ENCODE measurements around the gene TENT4A. TPM values are rescaled to one million over a fixed set of nuclear protein-coding genes. Genes with fewer than 3 reads are reported as not detected.

The TENT4A gene
- total RNA-seq, 4 donors from 2014 or later: 14.1 to 43.3 (median 27.2) TPM

- H3K4me1 ChIP-seq: peaks cover 0 to 14% of the 10 kb centered on the region in 2 donors
- peak in 1 of 2 donors; percentile 32 for DNase-seq
Observed at GRCh38 chr5:6732634-6733410, 19.6 kb downstream of the TENT4A start.

GRCh38 chr5:6733411-6734242 lies 20.4 kb downstream of the TENT4A start:
- H3K4me3 ChIP-seq: no peak overlapping the region
- DNase-seq: no peak
- no peaks in the 10 kb centered on the region for H3K27me3 ChIP-seq
- peak overlapping the region; percentile 38 to 45 for H3K27ac ChIP-seq
- no peaks in the 10 kb centered on the region for H3K36me3 ChIP-seq
- H3K9me3 ChIP-seq: no peaks in the 10 kb centered on the region
- no peak for TF ChIP-seq POLR2A (IDR thresholded peaks at IDR 0.05)
- no peak for TF ChIP-seq CTCF (IDR thresholded peaks at IDR 0.05)
- peaks cover 0 to 14% of the 10 kb centered on the region in 2 donors for H3K4me1 ChIP-seq
- intact Hi-C loops (cut with DNase I; ENCODE audit: low total_unique reads): loop anchor here (5.0 kb wide), 1 partner anchor 331 kb away; no protein-coding TSS in a partner anchor

More at GRCh38 chr5:6732634-6733410, 19.6 kb downstream of the TENT4A start:
- intact Hi-C loops (cut with DNase I; ENCODE audit: low total_unique reads): loop anchor here (5.0 kb wide), 1 partner anchor 331 kb away; no protein-coding TSS in a partner anchor
- Histone ChIP-seq H3K9me3 (no peaks in the 10 kb centered on the region), H3K36me3 (no peaks in the 10 kb centered on the region), H3K27ac (peak overlapping the region; percentile 38 to 45), H3K4me3 (no peak overlapping the region), H3K27me3 (no peaks in the 10 kb centered on the region)
- TF ChIP-seq POLR2A (IDR thresholded peaks at IDR 0.05) (no peak), CTCF (IDR thresholded peaks at IDR 0.05) (no peak)

- Histone ChIP-seq H3K9me3 (no peaks in the 10 kb centered on the region), H3K36me3 (no peaks in the 10 kb centered on the region), H3K4me1 (peaks cover 0 to 14% of the 10 kb centered on the region in 2 donors), H3K4me3 (no peak overlapping the region), H3K27me3 (no peaks in the 10 kb centered on the region), H3K27ac (no peak overlapping the region)
- intact Hi-C loops (cut with DNase I; ENCODE audit: low total_unique reads): loop anchor here (5.0 kb wide), 1 partner anchor 332 kb away; no protein-coding TSS in a partner anchor
- TF ChIP-seq POLR2A (IDR thresholded peaks at IDR 0.05) (no peak), CTCF (IDR thresholded peaks at IDR 0.05) (no peak)
- DNase-seq: peak in 1 of 2 donors; percentile 42
Observed at GRCh38 chr5:6734243-6734700, 21.0 kb downstream of the TENT4A start.

- no peaks in the 10 kb centered on the region for H3K9me3 ChIP-seq
- no peak overlapping the region for H3K27ac ChIP-seq
- DNase-seq: no peak
- H3K4me1 ChIP-seq: peaks cover 0 to 14% of the 10 kb centered on the region in 2 donors
- TF ChIP-seq CTCF (IDR thresholded peaks at IDR 0.05): no peak
- TF ChIP-seq POLR2A (IDR thresholded peaks at IDR 0.05): no peak
- no peaks in the 10 kb centered on the region for H3K36me3 ChIP-seq
- H3K27me3 ChIP-seq: no peaks in the 10 kb centered on the region
- intact Hi-C loops (cut with DNase I; ENCODE audit: low total_unique reads): loop anchor here (5.0 kb wide), 1 partner anchor 332 kb away; no protein-coding TSS in a partner anchor
- H3K4me3 ChIP-seq: no peak overlapping the region
Observed at GRCh38 chr5:6734781-6735180, 21.5 kb downstream of the TENT4A start.
